Measurements from ENCODE around the gene SLIT2.

DNA sequence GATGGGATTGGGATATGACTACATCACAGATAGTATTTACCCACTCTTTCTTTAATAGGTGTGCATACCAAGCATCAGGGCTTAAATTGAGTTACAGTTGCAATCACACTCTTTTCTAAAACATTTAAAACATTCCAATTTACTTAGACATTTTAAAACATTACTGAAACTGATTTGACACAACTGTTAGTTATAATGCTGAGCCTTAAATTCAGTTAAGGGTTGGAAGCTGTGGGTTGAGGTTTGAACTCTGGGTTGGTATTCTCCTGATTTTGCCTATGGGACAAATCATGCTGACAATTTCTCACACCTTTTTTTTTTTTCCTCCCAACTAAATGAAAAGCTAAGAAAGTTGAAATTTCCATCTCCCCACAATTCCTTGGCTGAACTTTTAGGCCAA, 16.3 kb downstream of the SLIT2 start:
- TF ChIP-seq, protein P1, sequence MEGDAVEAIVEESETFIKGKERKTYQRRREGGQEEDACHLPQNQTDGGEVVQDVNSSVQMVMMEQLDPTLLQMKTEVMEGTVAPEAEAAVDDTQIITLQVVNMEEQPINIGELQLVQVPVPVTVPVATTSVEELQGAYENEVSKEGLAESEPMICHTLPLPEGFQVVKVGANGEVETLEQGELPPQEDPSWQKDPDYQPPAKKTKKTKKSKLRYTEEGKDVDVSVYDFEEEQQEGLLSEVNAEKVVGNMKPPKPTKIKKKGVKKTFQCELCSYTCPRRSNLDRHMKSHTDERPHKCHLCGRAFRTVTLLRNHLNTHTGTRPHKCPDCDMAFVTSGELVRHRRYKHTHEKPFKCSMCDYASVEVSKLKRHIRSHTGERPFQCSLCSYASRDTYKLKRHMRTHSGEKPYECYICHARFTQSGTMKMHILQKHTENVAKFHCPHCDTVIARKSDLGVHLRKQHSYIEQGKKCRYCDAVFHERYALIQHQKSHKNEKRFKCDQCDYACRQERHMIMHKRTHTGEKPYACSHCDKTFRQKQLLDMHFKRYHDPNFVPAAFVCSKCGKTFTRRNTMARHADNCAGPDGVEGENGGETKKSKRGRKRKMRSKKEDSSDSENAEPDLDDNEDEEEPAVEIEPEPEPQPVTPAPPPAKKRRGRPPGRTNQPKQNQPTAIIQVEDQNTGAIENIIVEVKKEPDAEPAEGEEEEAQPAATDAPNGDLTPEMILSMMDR (IDR thresholded peaks at IDR 0.05; ENCODE audit: low read depth, low read length), result no peak
- TF ChIP-seq POLR2A (IDR thresholded peaks at IDR 0.05; ENCODE audit: extremely low read depth, insufficient read length) (no peak), MYC (IDR thresholded peaks at IDR 0.05; ENCODE audit: low read depth, low read length) (no peak)
- TF ChIP-seq, protein P2, sequence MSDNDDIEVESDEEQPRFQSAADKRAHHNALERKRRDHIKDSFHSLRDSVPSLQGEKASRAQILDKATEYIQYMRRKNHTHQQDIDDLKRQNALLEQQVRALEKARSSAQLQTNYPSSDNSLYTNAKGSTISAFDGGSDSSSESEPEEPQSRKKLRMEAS (IDR thresholded peaks at IDR 0.05; ENCODE audit: low read depth, low read length), result no peak
